Neural cell (in vitro differentiated cells): Measurements from ENCODE around the gene IGSF9B. TPM values are rescaled to one million over a fixed set of nuclear protein-coding genes. Genes with fewer than 3 reads are reported as not detected.

Experiments
- H2AFZ ChIP-seq: fragments of 200-600, 300-800 bp; sonication (generic), shearing (Covaris generic); 2 replicates; pipeline ENCODE4 v1.6.0; 2014; ENCODE audit warnings: low read depth, mild to moderate bottlenecking, antibody characterized with exemption, low read length, moderate library complexity
- H3F3A ChIP-seq: fragments of 200-600 bp; shearing (Covaris generic); 2 replicates; pipeline ENCODE4 v1.6.1; 2016; ENCODE audit warnings: mild to moderate bottlenecking, moderate library complexity, mixed read lengths, antibody characterized with exemption, low read length; ENCODE audit not compliant: insufficient read depth, poor library complexity, severe bottlenecking
- H3K27ac ChIP-seq: fragments of 200-600, 300-800 bp; sonication (generic), shearing (Covaris generic); 2 replicates; pipeline ENCODE4 v1.5.1; 2014; ENCODE audit warnings: mild to moderate bottlenecking, low read length, moderate library complexity
- H3K27me3 ChIP-seq: fragments of 300-800, 200-600 bp; sonication (generic), shearing (Covaris generic); 2 replicates; pipeline ENCODE4 v1.6.0; 2014; ENCODE audit warnings: mild to moderate bottlenecking, low read depth, low read length, moderate library complexity; ENCODE audit not compliant: insufficient read depth
- H3K36me3 ChIP-seq: fragments of 300-800, 200-600 bp; sonication (generic), shearing (Covaris generic); 2 replicates; pipeline ENCODE4 v1.5.1; 2014; ENCODE audit warnings: mild to moderate bottlenecking, antibody characterized with exemption, low read length, moderate library complexity; ENCODE audit not compliant: insufficient read depth
- H3K4me2 ChIP-seq: fragments of 300-800, 200-600 bp; sonication (generic), shearing (Covaris generic); 2 replicates; pipeline ENCODE4 v1.6.0; 2014; ENCODE audit warnings: mild to moderate bottlenecking, low read length
- H3K4me3 ChIP-seq: fragments of 300-800, 200-600 bp; sonication (generic), shearing (Covaris generic); 2 replicates; pipeline ENCODE4 v1.5.1; 2014; ENCODE audit warnings: mild to moderate bottlenecking, low read length, moderate library complexity
- H3K79me2 ChIP-seq: fragments of 200-600 bp; shearing (Covaris generic); replicated peaks from 2 replicates; pipeline ENCODE4 v1.6.0; 2014; ENCODE audit warnings: mild to moderate bottlenecking, low read length, moderate library complexity; ENCODE audit not compliant: insufficient read depth
- H3K9ac ChIP-seq: fragments of 300-800, 200-600 bp; sonication (generic), shearing (Covaris generic); 2 replicates; pipeline ENCODE4 v1.6.1; 2016; ENCODE audit warnings: mild to moderate bottlenecking, low read length, mixed read lengths
- H3K9me2 ChIP-seq: fragments of 200-600 bp; shearing (Covaris generic); 2 replicates; pipeline ENCODE4 v1.6.1; 2016; ENCODE audit warnings: mild to moderate bottlenecking, low read length, mixed read lengths; ENCODE audit not compliant: insufficient read depth
- H3K9me3 ChIP-seq: fragments of 200-600, 300-800 bp; sonication (generic), shearing (Covaris generic); 2 replicates; pipeline ENCODE4 v1.6.1; 2016; ENCODE audit warnings: mild to moderate bottlenecking, mixed run types, low read length, moderate library complexity, mixed read lengths
- H4K20me1 ChIP-seq: fragments of 200-600 bp; shearing (Covaris generic); 2 replicates; pipeline ENCODE4 v1.6.1; 2016; ENCODE audit warnings: mild to moderate bottlenecking, mixed run types; ENCODE audit not compliant: insufficient read depth
- CTCF ChIP-seq: fragments of 450-650 bp; IDR thresholded peaks from 2 replicates; pipeline ENCODE4 v1.5.1; 2014; ENCODE audit warnings: antibody characterized with exemption, mild to moderate bottlenecking, moderate library complexity; ENCODE audit not compliant: poor library complexity, severe bottlenecking
- EP300 ChIP-seq: fragments of 450-650 bp; conservative IDR thresholded peaks from 2 replicates; pipeline ENCODE4 v1.6.1; 2014; ENCODE audit warnings: antibody characterized with exemption, mild to moderate bottlenecking, moderate library complexity; ENCODE audit not compliant: poor library complexity, severe bottlenecking
- EZH2 ChIP-seq: fragments of 200-600, 300-800 bp; shearing (Covaris generic), sonication (generic); IDR thresholded peaks from 2 replicates; pipeline ENCODE4 v1.6.1; 2014; ENCODE audit warnings: antibody characterized with exemption, low read length, borderline replicate concordance, mild to moderate bottlenecking; ENCODE audit not compliant: insufficient read depth, poor library complexity, severe bottlenecking
- MXI1 ChIP-seq: fragments of 450-650 bp; conservative IDR thresholded peaks from 2 replicates; pipeline ENCODE4 v1.6.1; 2014; ENCODE audit warnings: antibody characterized with exemption, mild to moderate bottlenecking; ENCODE audit not compliant: poor library complexity, severe bottlenecking
- POLR2AphosphoS5 ChIP-seq: IDR thresholded peaks from 2 replicates; pipeline ENCODE4 v1.6.1; 2012
- RAD21 ChIP-seq: fragments of 450-650 bp; conservative IDR thresholded peaks from 2 replicates; pipeline ENCODE4 v1.6.1; 2014; ENCODE audit warnings: antibody characterized with exemption, mild to moderate bottlenecking, moderate library complexity
- REST ChIP-seq: IDR thresholded peaks from 2 replicates; pipeline ENCODE4 v1.6.1; 2012; ENCODE audit warnings: borderline replicate concordance
- SMC3 ChIP-seq: fragments of 450-650 bp; conservative IDR thresholded peaks from 2 replicates; pipeline ENCODE4 v1.6.1; 2014; ENCODE audit warnings: antibody characterized with exemption, mild to moderate bottlenecking, moderate library complexity; ENCODE audit not compliant: poor library complexity
- TAF1 ChIP-seq: IDR thresholded peaks from 2 replicates; pipeline ENCODE4 v1.6.1; 2012; ENCODE audit warnings: low read depth
- polyA plus RNA-seq: library from polyadenylated mRNA; depleted of rRNA; stranded (reverse); fragments of >200 nt; gene quantifications from 2 replicates; pipeline ENCODE4 v1.2.3, GENCODE V29; 2014

Gene IGSF9B
- polyA plus RNA-seq, 1 donor from 2014 or later: 2.3 TPM

GRCh38 chr11:133921513-133921912, 35.3 kb downstream of the IGSF9B start (continued):
- no peak for TF ChIP-seq SMC3
- no peak for TF ChIP-seq EZH2
- no peak for TF ChIP-seq MXI1
- no peak for TF ChIP-seq POLR2AphosphoS5

- Histone ChIP-seq H3K9me2 (no peaks in the 10 kb centered on the region), H2AFZ (no peak overlapping the region), H3K79me2 (no peaks in the 10 kb centered on the region), H3K27me3 (no peaks in the 10 kb centered on the region), H3K27ac (no peak overlapping the region), H3K4me2 (no peak overlapping the region), H3K4me3 (no peak overlapping the region), H3F3A (no peaks in the 10 kb centered on the region), H3K9ac (no peak overlapping the region), H4K20me1 (no peaks in the 10 kb centered on the region), H3K9me3 (no peaks in the 10 kb centered on the region), H3K36me3 (no peaks in the 10 kb centered on the region)
- TF ChIP-seq RAD21 (no peak), SMC3 (no peak), EZH2 (no peak)
Observed at GRCh38 chr11:133921026-133921425, 35.7 kb downstream of the IGSF9B start.

- no peaks in the 10 kb centered on the region for H3K9me3 ChIP-seq
- H3K4me3 ChIP-seq: no peak overlapping the region
Observed at GRCh38 chr11:133920109-133920990, 36.4 kb downstream of the IGSF9B start.

More at GRCh38 chr11:133920109-133920990, 36.4 kb downstream of the IGSF9B start:
- no peak overlapping the region for H3K4me2 ChIP-seq
- H3K9me2 ChIP-seq: no peaks in the 10 kb centered on the region
- H4K20me1 ChIP-seq: no peaks in the 10 kb centered on the region
- TF ChIP-seq RAD21 (no peak), MXI1 (no peak), CTCF (no peak), EZH2 (no peak), POLR2AphosphoS5 (no peak), EP300 (no peak), TAF1 (no peak), REST (no peak), SMC3 (no peak)
- H3K27me3 ChIP-seq: no peaks in the 10 kb centered on the region
- H3K9ac ChIP-seq: no peak overlapping the region
- H3K79me2 ChIP-seq: no peaks in the 10 kb centered on the region
- H3F3A ChIP-seq: no peaks in the 10 kb centered on the region
- no peak overlapping the region for H3K27ac ChIP-seq
- no peaks in the 10 kb centered on the region for H3K36me3 ChIP-seq
- H2AFZ ChIP-seq: no peak overlapping the region
